ENCODE data around the gene COL28A1.
A peak's percentile ranks its signal among the peaks of the same experiment; 100 is the strongest.
"Not testable (repeated sequence)": the region's sequence is repeated elsewhere in the genome, so short reads cannot be mapped to it uniquely, and the experiment has no call there.

COL28A1 gene

GRCh38 chr7:7562736-7563135 is 27.1 kb upstream of the COL28A1 start:
- DNase-seq (ENCODE audit: low read depth): no peak

GRCh38 chr7:7561591-7561990 is 25.9 kb upstream of the COL28A1 start:
- not testable (repeated sequence) for H3K4me3 ChIP-seq (ENCODE audit: low read length); DNase-seq (ENCODE audit: low read depth)

More at GRCh38 chr7:7562736-7563135, 27.1 kb upstream of the COL28A1 start:
- no peak overlapping the region for H3K4me3 ChIP-seq (ENCODE audit: low read length)
- TF ChIP-seq, protein P1, sequence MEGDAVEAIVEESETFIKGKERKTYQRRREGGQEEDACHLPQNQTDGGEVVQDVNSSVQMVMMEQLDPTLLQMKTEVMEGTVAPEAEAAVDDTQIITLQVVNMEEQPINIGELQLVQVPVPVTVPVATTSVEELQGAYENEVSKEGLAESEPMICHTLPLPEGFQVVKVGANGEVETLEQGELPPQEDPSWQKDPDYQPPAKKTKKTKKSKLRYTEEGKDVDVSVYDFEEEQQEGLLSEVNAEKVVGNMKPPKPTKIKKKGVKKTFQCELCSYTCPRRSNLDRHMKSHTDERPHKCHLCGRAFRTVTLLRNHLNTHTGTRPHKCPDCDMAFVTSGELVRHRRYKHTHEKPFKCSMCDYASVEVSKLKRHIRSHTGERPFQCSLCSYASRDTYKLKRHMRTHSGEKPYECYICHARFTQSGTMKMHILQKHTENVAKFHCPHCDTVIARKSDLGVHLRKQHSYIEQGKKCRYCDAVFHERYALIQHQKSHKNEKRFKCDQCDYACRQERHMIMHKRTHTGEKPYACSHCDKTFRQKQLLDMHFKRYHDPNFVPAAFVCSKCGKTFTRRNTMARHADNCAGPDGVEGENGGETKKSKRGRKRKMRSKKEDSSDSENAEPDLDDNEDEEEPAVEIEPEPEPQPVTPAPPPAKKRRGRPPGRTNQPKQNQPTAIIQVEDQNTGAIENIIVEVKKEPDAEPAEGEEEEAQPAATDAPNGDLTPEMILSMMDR (conservative IDR thresholded peaks at IDR 0.05; ENCODE audit: low read depth, low read length): no peak

DNA sequence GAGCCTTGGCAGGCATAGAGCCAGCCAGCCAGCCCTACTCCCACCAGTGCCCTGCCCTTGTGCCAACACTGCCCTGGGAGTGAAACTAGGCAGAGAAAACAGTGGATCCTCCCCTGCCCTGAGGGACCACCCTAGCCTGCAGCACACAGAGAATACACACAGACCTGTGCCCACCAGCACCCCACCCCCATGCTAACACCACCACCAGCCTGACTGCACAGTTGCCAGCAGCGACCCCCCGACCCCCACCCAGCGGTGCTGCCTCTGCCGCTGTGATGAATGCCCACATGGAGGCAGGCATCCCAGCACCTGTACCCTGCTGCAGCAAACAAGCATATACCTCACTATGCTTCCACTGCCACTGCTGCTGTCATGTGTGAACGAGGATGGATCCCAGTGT is 21.6 kb upstream of the COL28A1 start:
- DNase-seq (ENCODE audit: low read depth): no peak
- TF ChIP-seq, protein P1 (conservative IDR thresholded peaks at IDR 0.05; ENCODE audit: low read depth, low read length): no peak
- no peak overlapping the region for H3K4me3 ChIP-seq (ENCODE audit: low read length)

- no peak for DNase-seq (ENCODE audit: low read depth)
- TF ChIP-seq, protein P1 (conservative IDR thresholded peaks at IDR 0.05; ENCODE audit: low read depth, low read length): no peak
- no peak overlapping the region for H3K4me3 ChIP-seq (ENCODE audit: low read length)
Measured at GRCh38 chr7:7556852-7557251, 21.2 kb upstream of the COL28A1 start.

GRCh38 chr7:7554649-7555575 is 19.2 kb upstream of the COL28A1 start:
- no peak for DNase-seq (ENCODE audit: low read depth)
- TF ChIP-seq, protein P1 (conservative IDR thresholded peaks at IDR 0.05; ENCODE audit: low read depth, low read length): no peak
- no peak overlapping the region for H3K4me3 ChIP-seq (ENCODE audit: low read length)

GRCh38 chr7:7554021-7554432 is 18.4 kb upstream of the COL28A1 start:
- TF ChIP-seq, protein P1 (conservative IDR thresholded peaks at IDR 0.05; ENCODE audit: low read depth, low read length): no peak
- H3K4me3 ChIP-seq (ENCODE audit: low read length): no peak overlapping the region
- DNase-seq (ENCODE audit: low read depth): peak; percentile 83

- no peak for DNase-seq (ENCODE audit: low read depth)
- TF ChIP-seq, protein P1 (conservative IDR thresholded peaks at IDR 0.05; ENCODE audit: low read depth, low read length): no peak
- H3K4me3 ChIP-seq (ENCODE audit: low read length): no peak overlapping the region
Measured at GRCh38 chr7:7553386-7553785, 17.7 kb upstream of the COL28A1 start.
